ENCODE measurements around the gene NMT1. TPM values are rescaled to one million over a fixed set of nuclear protein-coding genes. Genes with fewer than 3 reads are reported as not detected.

Gene NMT1
- total RNA-seq, 1 experiment from 2014 or later, result 173 TPM

DNA sequence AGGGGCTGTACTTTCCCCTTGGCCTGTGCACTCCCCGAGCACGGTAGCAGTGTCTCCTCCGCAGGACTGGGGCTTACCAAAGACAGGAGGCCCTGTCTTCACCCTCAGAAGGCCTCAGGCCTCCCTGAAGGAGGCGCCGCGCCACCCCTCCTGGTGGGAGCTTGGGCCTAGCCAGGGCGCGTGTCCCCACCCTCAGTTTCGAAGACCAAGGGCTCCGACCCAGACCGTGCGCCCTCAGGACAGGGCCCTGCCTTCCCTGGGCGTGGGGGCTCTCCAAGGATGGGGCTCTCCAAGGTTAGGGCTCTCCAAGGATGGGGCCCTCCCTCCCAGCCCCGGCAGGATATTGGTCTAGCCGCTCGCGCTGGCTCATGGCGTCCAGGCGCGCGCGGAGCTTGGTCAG, 59.4 kb downstream of the NMT1 start:
- Histone ChIP-seq H3K79me2 (ENCODE audit: insufficient read depth, low read length) (peaks cover 34% of the 10 kb centered on the region), H3K9ac (ENCODE audit: low read length) (no peak overlapping the region), H3K9me3 (ENCODE audit: control insufficient read depth in 1 of 2, insufficient read depth in 1 of 2, low read depth in 1 of 2, low read length in 2 of 2) (no peaks in the 10 kb centered on the region), H4K20me1 (ENCODE audit: insufficient read depth) (no peaks in the 10 kb centered on the region), H3K4me2 (ENCODE audit: low read length) (no peak overlapping the region), H3K4me1 (ENCODE audit: control insufficient read depth in 1 of 2, insufficient read depth in 2 of 2, low read length in 2 of 2) (peaks cover 39 to 42% of the 10 kb centered on the region in 2 experiments), H2AFZ (ENCODE audit: low read depth, low read length, poor library complexity, severe bottlenecking) (no peak overlapping the region), H3K27me3 (ENCODE audit: insufficient read depth, low read length) (no peaks in the 10 kb centered on the region), H3K9me2 (ENCODE audit: insufficient read depth) (no peaks in the 10 kb centered on the region), H3K27ac (ENCODE audit: low read depth, low read length) (no peak overlapping the region), H3K36me3 (ENCODE audit: control insufficient read depth in 1 of 2, insufficient read depth in 2 of 2, low read length in 2 of 2) (peaks cover 0 to 11% of the 10 kb centered on the region in 2 experiments; a peak in 2 of 4 replicates), H3K4me3 (replicated peaks in 1 of 2; ENCODE audit: low read depth in 1 of 2, low read length in 2 of 2) (no peak overlapping the region)
- ChIA-PET POLR2A (no interaction called here), CTCF (interaction anchor here (1.0 kb wide), 1 partner anchor 12 kb away, joined by 3 read pairs; no protein-coding TSS in a partner anchor), RAD21 (ENCODE audit: low non-redundant PET in 1 of 2, low total read pairs in 2 of 2, uncharacterized antibody in 2 of 2, unreplicated experiment in 2 of 2) (no interaction called here)
- BruUV-seq (replicated peaks), result no TSS peak
- ATAC-seq (no peak), DNase-seq (ENCODE audit: low read depth, low spot score) (no peak)
- intact Hi-C loops (cut with micrococcal nuclease), result no loop called here
- TF ChIP-seq CTCF (IDR thresholded peaks at IDR 0.05 in 2 of 3, conservative IDR thresholded peaks at IDR 0.05 in 1 of 3; ENCODE audit: borderline replicate concordance in 1 of 3, insufficient read depth in 1 of 3, low read depth in 2 of 3, low read length in 2 of 3) (peak in 1 of 3 experiments; percentile 20; a peak in 1 of 6 replicates), EGR1 (IDR thresholded peaks at IDR 0.05; ENCODE audit: low read depth) (no peak), POLR2AphosphoS5 (IDR thresholded peaks at IDR 0.05; ENCODE audit: low read depth, low read length) (no peak), EZH2phosphoT487 (IDR thresholded peaks at IDR 0.05; ENCODE audit: borderline replicate concordance) (no peak), ZNF274 (IDR thresholded peaks at IDR 0.05; ENCODE audit: low read depth, low read length) (no peak), SIN3A (IDR thresholded peaks at IDR 0.05; ENCODE audit: low read depth) (no peak), RAD21 (IDR thresholded peaks at IDR 0.05; ENCODE audit: low read depth) (no peak), JUND (IDR thresholded peaks at IDR 0.05) (no peak)

GRCh38 chr17:45121055-45121454, 59.9 kb downstream of the NMT1 start:
- Histone ChIP-seq H3K79me2 (ENCODE audit: insufficient read depth, low read length) (peaks cover 37% of the 10 kb centered on the region), H3K9me3 (ENCODE audit: control insufficient read depth in 1 of 2, insufficient read depth in 1 of 2, low read depth in 1 of 2, low read length in 2 of 2) (no peaks in the 10 kb centered on the region), H3K27ac (ENCODE audit: low read depth, low read length) (no peak overlapping the region), H3K4me1 (ENCODE audit: control insufficient read depth in 1 of 2, insufficient read depth in 2 of 2, low read length in 2 of 2) (peaks cover 41 to 45% of the 10 kb centered on the region in 2 experiments), H2AFZ (ENCODE audit: low read depth, low read length, poor library complexity, severe bottlenecking) (no peak overlapping the region), H3K36me3 (ENCODE audit: control insufficient read depth in 1 of 2, insufficient read depth in 2 of 2, low read length in 2 of 2) (peaks cover 0 to 11% of the 10 kb centered on the region in 2 experiments; a peak in 1 of 4 replicates), H3K4me2 (ENCODE audit: low read length) (no peak overlapping the region), H4K20me1 (ENCODE audit: insufficient read depth) (no peaks in the 10 kb centered on the region), H3K27me3 (ENCODE audit: insufficient read depth, low read length) (no peaks in the 10 kb centered on the region), H3K4me3 (replicated peaks in 1 of 2; ENCODE audit: low read depth in 1 of 2, low read length in 2 of 2) (no peak overlapping the region), H3K9me2 (ENCODE audit: insufficient read depth) (no peaks in the 10 kb centered on the region), H3K9ac (ENCODE audit: low read length) (no peak overlapping the region)
- ATAC-seq (no peak), DNase-seq (ENCODE audit: low read depth, low spot score) (no peak)
- intact Hi-C loops (cut with micrococcal nuclease), result no loop called here
- ChIA-PET POLR2A (no interaction called here), RAD21 (ENCODE audit: low non-redundant PET in 1 of 2, low total read pairs in 2 of 2, uncharacterized antibody in 2 of 2, unreplicated experiment in 2 of 2) (no interaction called here), CTCF (interaction anchor here (1.0 kb wide), 1 partner anchor 13 kb away, joined by 3 read pairs; no protein-coding TSS in a partner anchor)
- TF ChIP-seq ZFX (IDR thresholded peaks at IDR 0.05) (no peak), EGR1 (IDR thresholded peaks at IDR 0.05; ENCODE audit: low read depth) (no peak), FOSL1 (IDR thresholded peaks at IDR 0.05; ENCODE audit: low read depth) (no peak), SRF (IDR thresholded peaks at IDR 0.05; ENCODE audit: low read depth) (no peak), ZNF274 (IDR thresholded peaks at IDR 0.05; ENCODE audit: low read depth, low read length) (no peak)
- BruUV-seq (replicated peaks), result no TSS peak

Measured in HCT116 (cell line).